ENCODE data around the gene SKIC2. TPM values are rescaled to one million over a fixed set of nuclear protein-coding genes. Genes with fewer than 3 reads are reported as not detected.

SKIC2 gene
- total and polyA plus RNA-seq, 2 donors (not counting 1 experiment from before 2014, with no cell fraction given), result 21.6 to 58.0 TPM

DNA sequence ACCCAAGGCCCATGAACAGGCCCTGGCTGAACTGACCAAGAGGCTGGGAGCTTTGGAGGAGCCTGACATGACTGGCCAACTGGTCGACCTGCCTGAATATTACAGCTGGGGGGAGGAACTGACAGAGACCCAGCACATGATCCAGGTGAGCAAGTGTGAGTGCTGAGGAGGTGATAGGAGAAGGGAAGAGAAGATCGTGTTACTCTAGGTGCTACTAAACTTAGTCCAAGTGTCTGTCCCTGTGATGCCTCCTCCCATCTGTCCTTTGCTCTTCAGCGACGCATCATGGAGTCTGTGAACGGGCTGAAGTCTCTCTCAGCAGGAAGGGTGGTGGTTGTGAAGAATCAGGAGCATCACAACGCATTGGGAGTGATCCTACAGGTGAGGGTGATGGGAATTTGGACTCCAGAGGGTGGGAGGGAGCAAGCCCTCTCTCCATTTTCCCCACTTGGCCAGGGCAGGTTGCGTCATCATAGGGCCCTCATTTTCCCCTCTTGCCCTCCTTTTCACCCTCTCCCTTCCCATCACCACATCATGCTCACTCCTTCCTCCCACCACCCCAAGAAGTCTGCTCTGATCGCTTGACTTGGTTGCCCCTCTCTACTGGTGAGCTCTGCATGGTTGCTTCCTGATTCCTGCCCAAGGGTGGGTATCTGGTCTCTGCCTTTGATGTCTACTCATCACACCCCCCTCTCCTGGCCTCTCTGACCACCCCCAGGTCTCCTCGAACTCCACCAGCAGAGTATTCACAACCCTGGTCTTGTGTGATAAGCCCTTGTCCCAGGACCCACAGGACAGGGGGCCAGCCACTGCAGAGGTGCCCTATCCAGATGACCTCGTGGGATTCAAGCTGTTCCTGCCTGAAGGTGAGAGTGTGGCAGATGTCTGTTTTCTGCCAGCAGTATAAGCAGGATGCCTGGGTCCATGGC lies 8.3 kb downstream of the SKIC2 start:
- no peak overlapping the region for H3K27ac ChIP-seq (ENCODE audit: insufficient read depth, low read length)
- peaks cover 39% of the 10 kb centered on the region for H3K36me3 ChIP-seq (ENCODE audit: control insufficient read depth, insufficient read depth, low read length)
- no peak overlapping the region for H3K4me2 ChIP-seq (ENCODE audit: extremely low read depth, insufficient read depth, low read length)
- peaks cover 18% of the 10 kb centered on the region for H3K79me2 ChIP-seq (ENCODE audit: control insufficient read depth, insufficient read depth, low read length)
- no peaks in the 10 kb centered on the region for H4K20me1 ChIP-seq (ENCODE audit: control insufficient read depth, extremely low read depth, insufficient read depth, low read length)
- H3K9ac ChIP-seq (ENCODE audit: insufficient read depth, low read length), result no peak overlapping the region
- no peak for TF ChIP-seq EZH2 (IDR thresholded peaks at IDR 0.05; ENCODE audit: low read length, missing control alignments)
- TF ChIP-seq, protein P1, sequence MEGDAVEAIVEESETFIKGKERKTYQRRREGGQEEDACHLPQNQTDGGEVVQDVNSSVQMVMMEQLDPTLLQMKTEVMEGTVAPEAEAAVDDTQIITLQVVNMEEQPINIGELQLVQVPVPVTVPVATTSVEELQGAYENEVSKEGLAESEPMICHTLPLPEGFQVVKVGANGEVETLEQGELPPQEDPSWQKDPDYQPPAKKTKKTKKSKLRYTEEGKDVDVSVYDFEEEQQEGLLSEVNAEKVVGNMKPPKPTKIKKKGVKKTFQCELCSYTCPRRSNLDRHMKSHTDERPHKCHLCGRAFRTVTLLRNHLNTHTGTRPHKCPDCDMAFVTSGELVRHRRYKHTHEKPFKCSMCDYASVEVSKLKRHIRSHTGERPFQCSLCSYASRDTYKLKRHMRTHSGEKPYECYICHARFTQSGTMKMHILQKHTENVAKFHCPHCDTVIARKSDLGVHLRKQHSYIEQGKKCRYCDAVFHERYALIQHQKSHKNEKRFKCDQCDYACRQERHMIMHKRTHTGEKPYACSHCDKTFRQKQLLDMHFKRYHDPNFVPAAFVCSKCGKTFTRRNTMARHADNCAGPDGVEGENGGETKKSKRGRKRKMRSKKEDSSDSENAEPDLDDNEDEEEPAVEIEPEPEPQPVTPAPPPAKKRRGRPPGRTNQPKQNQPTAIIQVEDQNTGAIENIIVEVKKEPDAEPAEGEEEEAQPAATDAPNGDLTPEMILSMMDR (conservative IDR thresholded peaks at IDR 0.05 in 1 of 2, IDR thresholded peaks at IDR 0.05 in 1 of 2; ENCODE audit: low read depth in 1 of 2, low read length in 2 of 2), result no peak
- peaks cover 8% of the 10 kb centered on the region for H3K4me1 ChIP-seq (ENCODE audit: control insufficient read depth, extremely low read depth, insufficient read depth, low read length)
- no peak for DNase-seq (ENCODE audit: low read depth in 2 of 2)
- H2AFZ ChIP-seq (ENCODE audit: low read length), result no peak overlapping the region
- no peaks in the 10 kb centered on the region for H3K27me3 ChIP-seq (ENCODE audit: control insufficient read depth, insufficient read depth, low read length)
- no peak overlapping the region for H3K4me3 ChIP-seq (replicated peaks in 1 of 4; ENCODE audit: control extremely low read depth in 1 of 4, insufficient read depth in 1 of 4, low read depth in 3 of 4, low read length in 4 of 4)
- no peaks in the 10 kb centered on the region for H3K9me3 ChIP-seq (ENCODE audit: control insufficient read depth, insufficient read depth, low read depth, low read length)

DNA sequence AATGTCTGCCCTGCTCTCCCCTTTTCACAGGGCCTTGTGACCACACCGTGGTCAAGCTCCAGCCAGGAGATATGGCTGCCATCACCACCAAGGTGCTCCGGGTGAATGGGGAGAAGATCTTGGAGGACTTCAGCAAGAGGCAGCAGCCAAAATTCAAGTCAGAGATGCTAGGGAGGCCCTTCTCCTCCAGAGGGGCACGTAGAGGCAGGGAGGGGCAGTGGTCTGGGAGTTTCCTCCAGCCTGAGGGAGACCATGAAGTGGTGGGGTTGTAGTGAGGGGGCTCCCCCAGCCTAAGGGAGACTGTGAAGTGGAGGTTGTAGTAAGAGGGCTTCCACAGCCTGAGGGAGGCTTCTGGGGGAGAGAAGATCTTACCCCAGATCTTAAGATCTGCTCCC lies 8.9 kb downstream of the SKIC2 start:
- no peak overlapping the region for H3K4me2 ChIP-seq (ENCODE audit: extremely low read depth, insufficient read depth, low read length)
- no peak for DNase-seq (ENCODE audit: low read depth in 2 of 2)
- H3K9ac ChIP-seq (ENCODE audit: insufficient read depth, low read length), result no peak overlapping the region
- H3K36me3 ChIP-seq (ENCODE audit: control insufficient read depth, insufficient read depth, low read length), result peaks cover 37% of the 10 kb centered on the region
- no peak overlapping the region for H2AFZ ChIP-seq (ENCODE audit: low read length)
- H3K4me1 ChIP-seq (ENCODE audit: control insufficient read depth, extremely low read depth, insufficient read depth, low read length), result peaks cover 12% of the 10 kb centered on the region
- no peaks in the 10 kb centered on the region for H3K9me3 ChIP-seq (ENCODE audit: control insufficient read depth, insufficient read depth, low read depth, low read length)
- peaks cover 23% of the 10 kb centered on the region for H3K79me2 ChIP-seq (ENCODE audit: control insufficient read depth, insufficient read depth, low read length)
- TF ChIP-seq, protein P1 (conservative IDR thresholded peaks at IDR 0.05 in 1 of 2, IDR thresholded peaks at IDR 0.05 in 1 of 2; ENCODE audit: low read depth in 1 of 2, low read length in 2 of 2), result no peak
- no peak for TF ChIP-seq EZH2 (IDR thresholded peaks at IDR 0.05; ENCODE audit: low read length, missing control alignments)
- H4K20me1 ChIP-seq (ENCODE audit: control insufficient read depth, extremely low read depth, insufficient read depth, low read length), result no peaks in the 10 kb centered on the region
- H3K4me3 ChIP-seq (replicated peaks in 1 of 4; ENCODE audit: control extremely low read depth in 1 of 4, insufficient read depth in 1 of 4, low read depth in 3 of 4, low read length in 4 of 4), result no peak overlapping the region
- H3K27ac ChIP-seq (ENCODE audit: insufficient read depth, low read length), result no peak overlapping the region
- no peaks in the 10 kb centered on the region for H3K27me3 ChIP-seq (ENCODE audit: control insufficient read depth, insufficient read depth, low read length)

DNA sequence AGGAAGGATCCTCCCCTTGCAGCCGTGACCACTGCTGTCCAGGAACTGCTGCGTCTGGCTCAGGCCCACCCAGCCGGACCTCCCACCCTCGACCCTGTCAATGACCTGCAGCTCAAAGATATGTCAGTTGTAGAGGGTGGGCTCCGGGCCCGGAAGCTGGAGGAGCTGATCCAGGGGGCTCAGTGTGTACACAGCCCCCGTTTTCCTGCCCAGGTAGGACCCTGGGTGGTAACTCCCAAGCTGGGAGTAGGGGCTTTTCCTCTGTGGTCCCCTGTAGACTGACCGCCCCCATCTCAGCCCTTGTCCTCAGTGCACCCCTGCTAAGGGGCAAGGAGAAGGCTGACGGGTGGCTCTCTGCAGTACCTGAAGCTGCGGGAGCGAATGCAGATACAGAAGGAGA lies 9.4 kb downstream of the SKIC2 start:
- Histone ChIP-seq H3K27ac (ENCODE audit: insufficient read depth, low read length) (no peak overlapping the region), H3K4me3 (replicated peaks in 1 of 4; ENCODE audit: control extremely low read depth in 1 of 4, insufficient read depth in 1 of 4, low read depth in 3 of 4, low read length in 4 of 4) (no peak overlapping the region), H3K4me2 (ENCODE audit: extremely low read depth, insufficient read depth, low read length) (no peak overlapping the region), H3K4me1 (ENCODE audit: control insufficient read depth, extremely low read depth, insufficient read depth, low read length) (peaks cover 14% of the 10 kb centered on the region), H3K79me2 (ENCODE audit: control insufficient read depth, insufficient read depth, low read length) (peaks cover 26% of the 10 kb centered on the region), H2AFZ (ENCODE audit: low read length) (no peak overlapping the region), H3K9ac (ENCODE audit: insufficient read depth, low read length) (no peak overlapping the region), H4K20me1 (ENCODE audit: control insufficient read depth, extremely low read depth, insufficient read depth, low read length) (no peaks in the 10 kb centered on the region), H3K9me3 (ENCODE audit: control insufficient read depth, insufficient read depth, low read depth, low read length) (no peaks in the 10 kb centered on the region), H3K27me3 (ENCODE audit: control insufficient read depth, insufficient read depth, low read length) (no peaks in the 10 kb centered on the region), H3K36me3 (ENCODE audit: control insufficient read depth, insufficient read depth, low read length) (peaks cover 35% of the 10 kb centered on the region)
- no peak for DNase-seq (ENCODE audit: low read depth in 2 of 2)
- TF ChIP-seq, protein P1 (conservative IDR thresholded peaks at IDR 0.05 in 1 of 2, IDR thresholded peaks at IDR 0.05 in 1 of 2; ENCODE audit: low read depth in 1 of 2, low read length in 2 of 2), result no peak
- TF ChIP-seq EZH2 (IDR thresholded peaks at IDR 0.05; ENCODE audit: low read length, missing control alignments), result no peak

Data from fibroblast of lung (primary cell).